ENCODE results near the gene CUEDC2.

CUEDC2 gene

DNA sequence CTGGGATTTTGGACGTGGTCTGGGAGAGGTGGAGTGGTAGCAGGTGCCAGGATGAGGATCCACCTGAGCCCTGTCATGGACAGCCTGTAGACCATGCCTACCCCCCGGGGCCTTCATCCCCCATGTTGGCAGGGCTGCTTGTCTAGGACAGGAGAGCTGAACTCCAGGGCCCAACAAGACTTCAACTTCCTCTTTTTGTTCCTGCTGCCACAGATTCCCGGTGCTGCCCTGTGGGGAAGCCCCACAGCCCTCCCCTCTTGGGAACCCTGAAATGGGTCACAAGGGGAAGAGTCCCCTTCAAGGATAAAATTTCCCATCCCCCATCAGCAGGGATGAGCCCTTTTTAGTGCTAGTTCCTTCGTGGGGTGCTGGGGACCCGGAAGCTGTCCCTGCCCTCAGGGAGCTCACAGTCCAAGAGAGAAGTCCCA is 1.3 kb upstream of the CUEDC2 start:
- Histone ChIP-seq H3K9me3 (ENCODE audit: control insufficient read depth, insufficient read depth, low read length) (no peaks in the 10 kb centered on the region), H3K4me3 (ENCODE audit: low read length) (no peak overlapping the region), H3K4me1 (ENCODE audit: control insufficient read depth, low read length) (peaks cover 16% of the 10 kb centered on the region), H3K36me3 (ENCODE audit: control insufficient read depth, low read length) (peaks cover 8% of the 10 kb centered on the region), H3F3A (ENCODE audit: control insufficient read depth, insufficient read depth) (no peaks in the 10 kb centered on the region), H3K27me3 (ENCODE audit: control insufficient read depth, low read length) (peaks cover 15% of the 10 kb centered on the region), H4K20me1 (ENCODE audit: control insufficient read depth, insufficient read depth, low read depth, low read length) (no peaks in the 10 kb centered on the region), H3K9me2 (replicated peaks; ENCODE audit: control insufficient read depth, low read length) (no peaks in the 10 kb centered on the region), H3K4me2 (ENCODE audit: low read length) (0 out of 2 replicates have a peak overlapping the region, but pooled peaks have one; percentile 80), H3K79me2 (ENCODE audit: control insufficient read depth, low read length) (peaks cover 16% of the 10 kb centered on the region), H3K27ac (ENCODE audit: low read depth, low read length) (no peak overlapping the region)
- TF ChIP-seq, protein P1, sequence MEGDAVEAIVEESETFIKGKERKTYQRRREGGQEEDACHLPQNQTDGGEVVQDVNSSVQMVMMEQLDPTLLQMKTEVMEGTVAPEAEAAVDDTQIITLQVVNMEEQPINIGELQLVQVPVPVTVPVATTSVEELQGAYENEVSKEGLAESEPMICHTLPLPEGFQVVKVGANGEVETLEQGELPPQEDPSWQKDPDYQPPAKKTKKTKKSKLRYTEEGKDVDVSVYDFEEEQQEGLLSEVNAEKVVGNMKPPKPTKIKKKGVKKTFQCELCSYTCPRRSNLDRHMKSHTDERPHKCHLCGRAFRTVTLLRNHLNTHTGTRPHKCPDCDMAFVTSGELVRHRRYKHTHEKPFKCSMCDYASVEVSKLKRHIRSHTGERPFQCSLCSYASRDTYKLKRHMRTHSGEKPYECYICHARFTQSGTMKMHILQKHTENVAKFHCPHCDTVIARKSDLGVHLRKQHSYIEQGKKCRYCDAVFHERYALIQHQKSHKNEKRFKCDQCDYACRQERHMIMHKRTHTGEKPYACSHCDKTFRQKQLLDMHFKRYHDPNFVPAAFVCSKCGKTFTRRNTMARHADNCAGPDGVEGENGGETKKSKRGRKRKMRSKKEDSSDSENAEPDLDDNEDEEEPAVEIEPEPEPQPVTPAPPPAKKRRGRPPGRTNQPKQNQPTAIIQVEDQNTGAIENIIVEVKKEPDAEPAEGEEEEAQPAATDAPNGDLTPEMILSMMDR (IDR thresholded peaks at IDR 0.05; ENCODE audit: low read depth, low read length, poor library complexity, severe bottlenecking), result no peak
- TF ChIP-seq EZH2phosphoT487 (IDR thresholded peaks at IDR 0.05; ENCODE audit: borderline replicate concordance, low read length), result no peak

DNA sequence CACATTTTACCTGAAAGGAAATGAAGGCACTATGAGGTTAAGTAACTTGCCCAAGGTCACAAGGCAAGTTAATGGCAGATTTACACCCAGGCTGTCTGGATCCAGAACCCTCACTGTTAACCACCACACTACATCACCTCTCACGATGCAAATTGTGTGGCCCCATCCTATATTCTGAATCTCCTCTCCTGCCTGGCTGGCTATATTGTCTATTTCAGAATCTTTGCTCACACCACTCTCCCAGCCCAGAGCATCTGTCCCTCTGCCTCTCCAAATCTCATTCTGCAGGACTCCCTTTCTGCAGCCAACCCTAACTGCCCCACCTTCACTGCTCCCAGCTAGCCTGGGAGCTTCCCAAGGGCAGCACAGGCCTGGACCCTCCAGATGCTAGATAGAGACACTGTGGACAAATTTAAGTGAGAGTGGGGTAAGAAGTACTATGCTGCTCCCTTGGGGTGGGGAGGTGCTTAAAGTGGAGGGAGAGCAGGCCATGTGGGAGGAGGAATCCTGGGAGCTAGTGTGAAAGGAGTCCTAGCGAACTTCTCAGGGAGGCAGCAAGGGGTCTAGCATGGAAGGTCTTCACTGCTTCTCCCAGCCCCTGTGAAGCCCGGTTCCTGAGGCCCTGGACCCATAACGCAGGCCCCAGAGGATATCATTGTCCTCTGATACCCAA is 786 bp downstream of the CUEDC2 start:
- H4K20me1 ChIP-seq (ENCODE audit: control insufficient read depth, insufficient read depth, low read depth, low read length), result no peaks in the 10 kb centered on the region
- H3K4me1 ChIP-seq (ENCODE audit: control insufficient read depth, low read length), result peaks cover 16% of the 10 kb centered on the region
- TF ChIP-seq EZH2phosphoT487 (IDR thresholded peaks at IDR 0.05; ENCODE audit: borderline replicate concordance, low read length), result no peak
- TF ChIP-seq, protein P1 (IDR thresholded peaks at IDR 0.05; ENCODE audit: low read depth, low read length, poor library complexity, severe bottlenecking), result no peak
- peak overlapping the region; percentile 52 for H3K27ac ChIP-seq (ENCODE audit: low read depth, low read length)
- H3K4me3 ChIP-seq (ENCODE audit: low read length), result peak overlapping the region; percentile 90
- H3K79me2 ChIP-seq (ENCODE audit: control insufficient read depth, low read length), result peaks cover 16% of the 10 kb centered on the region
- no peaks in the 10 kb centered on the region for H3F3A ChIP-seq (ENCODE audit: control insufficient read depth, insufficient read depth)
- peaks cover 15% of the 10 kb centered on the region for H3K27me3 ChIP-seq (ENCODE audit: control insufficient read depth, low read length)
- peaks cover 8% of the 10 kb centered on the region for H3K36me3 ChIP-seq (ENCODE audit: control insufficient read depth, low read length)
- no peaks in the 10 kb centered on the region for H3K9me3 ChIP-seq (ENCODE audit: control insufficient read depth, insufficient read depth, low read length)
- H3K4me2 ChIP-seq (ENCODE audit: low read length), result peak overlapping the region; percentile 80
- H3K9me2 ChIP-seq (replicated peaks; ENCODE audit: control insufficient read depth, low read length), result no peaks in the 10 kb centered on the region

DNA sequence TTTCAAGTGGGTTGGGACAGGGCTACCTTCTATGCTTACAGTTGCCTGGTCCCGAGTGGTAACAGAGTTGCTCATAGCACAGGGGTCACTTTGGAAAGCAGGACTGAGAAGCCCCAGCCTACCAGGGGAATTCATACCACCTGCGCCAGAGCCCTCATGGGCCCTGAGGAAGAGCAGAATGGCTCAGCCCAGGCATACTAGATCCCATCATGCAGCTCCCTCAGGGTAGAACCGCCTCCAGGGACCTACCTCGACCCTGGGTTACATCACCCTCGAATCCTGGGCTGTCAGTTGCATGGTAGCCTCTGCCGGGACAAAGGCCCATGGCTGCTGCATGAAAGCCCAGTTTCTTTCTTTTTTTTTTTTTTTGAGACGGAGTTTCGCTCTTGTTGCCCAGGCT is 2.9 kb downstream of the CUEDC2 start:
- no peaks in the 10 kb centered on the region for H3F3A ChIP-seq (ENCODE audit: control insufficient read depth, insufficient read depth)
- no peaks in the 10 kb centered on the region for H3K9me3 ChIP-seq (ENCODE audit: control insufficient read depth, insufficient read depth, low read length)
- H3K4me3 ChIP-seq (ENCODE audit: low read length), result no peak overlapping the region
- peaks cover 16% of the 10 kb centered on the region for H3K79me2 ChIP-seq (ENCODE audit: control insufficient read depth, low read length)
- H3K27me3 ChIP-seq (ENCODE audit: control insufficient read depth, low read length), result peaks cover 2% of the 10 kb centered on the region
- H4K20me1 ChIP-seq (ENCODE audit: control insufficient read depth, insufficient read depth, low read depth, low read length), result no peaks in the 10 kb centered on the region
- peaks cover 16% of the 10 kb centered on the region for H3K4me1 ChIP-seq (ENCODE audit: control insufficient read depth, low read length)
- H3K4me2 ChIP-seq (ENCODE audit: low read length), result no peak overlapping the region
- H3K9me2 ChIP-seq (replicated peaks; ENCODE audit: control insufficient read depth, low read length), result no peaks in the 10 kb centered on the region
- peaks cover 10% of the 10 kb centered on the region for H3K36me3 ChIP-seq (ENCODE audit: control insufficient read depth, low read length)
- H3K27ac ChIP-seq (ENCODE audit: low read depth, low read length), result no peak overlapping the region
- TF ChIP-seq, protein P1 (IDR thresholded peaks at IDR 0.05; ENCODE audit: low read depth, low read length, poor library complexity, severe bottlenecking), result no peak
- TF ChIP-seq EZH2phosphoT487 (IDR thresholded peaks at IDR 0.05; ENCODE audit: borderline replicate concordance, low read length), result no peak

Measured in DOHH2 (cell line).